MM.1S (cell line): ENCODE measurements around the gene LRFN2.

Experiments used
- DNase-seq: peaks from one replicate; pipeline ENCODE4 v3.0.0-alpha.2; 2015
- H2AFZ ChIP-seq: fragments of 300-600 bp; sonication (generic); 2 replicates; pipeline ENCODE4 v1.6.0; 2016; ENCODE audit warnings: antibody characterized with exemption, low read length
- H3F3A ChIP-seq: fragments of 300-600 bp; sonication (generic); 2 replicates; pipeline ENCODE4 v1.6.1; 2016; ENCODE audit warnings: mild to moderate bottlenecking, antibody characterized with exemption, low read length, moderate library complexity, mixed read lengths; ENCODE audit not compliant: insufficient read depth
- H3K27ac ChIP-seq: fragments of 300-600 bp; sonication (generic); 2 replicates; pipeline ENCODE4 v1.5.1; 2016; ENCODE audit warnings: mild to moderate bottlenecking, low read length
- H3K27me3 ChIP-seq: fragments of 300-600 bp; sonication (generic); replicated peaks from 2 replicates; pipeline ENCODE4 v1.6.0; 2016; ENCODE audit warnings: low read length; ENCODE audit not compliant: insufficient read depth
- H3K36me3 ChIP-seq: fragments of 300-600 bp; sonication (generic); replicated peaks from 2 replicates; pipeline ENCODE4 v1.6.1; 2016; ENCODE audit warnings: mild to moderate bottlenecking, low read length, mixed read lengths; ENCODE audit not compliant: insufficient read depth
- H3K4me1 ChIP-seq: fragments of 300-600 bp; sonication (generic); 2 replicates; pipeline ENCODE4 v1.6.1; 2016; ENCODE audit warnings: low read length, mixed read lengths
- H3K4me2 ChIP-seq: fragments of 300-600 bp; sonication (generic); 2 replicates; pipeline ENCODE4 v1.6.0; 2016; ENCODE audit warnings: low read depth, low read length
- H3K4me3 ChIP-seq: fragments of 300-600 bp; sonication (generic); 2 replicates; pipeline ENCODE4 v1.5.1; 2016; ENCODE audit warnings: low read length, mixed read lengths
- H3K79me2 ChIP-seq: fragments of 300-600 bp; sonication (generic); 2 replicates; pipeline ENCODE4 v1.6.1; 2016; ENCODE audit warnings: mixed run types, low read length, mixed read lengths
- H3K9ac ChIP-seq: fragments of 300-600 bp; sonication (generic); 2 replicates; pipeline ENCODE4 v1.6.1; 2016; ENCODE audit warnings: low read length, mixed read lengths
- H3K9me2 ChIP-seq: fragments of 300-600 bp; sonication (generic); replicated peaks from 2 replicates; pipeline ENCODE4 v1.6.1; 2016; ENCODE audit warnings: mild to moderate bottlenecking, low read length, mixed read lengths; ENCODE audit not compliant: insufficient read depth
- H3K9me3 ChIP-seq: fragments of 300-600 bp; sonication (generic); replicated peaks from 2 replicates; pipeline ENCODE4 v1.6.1; 2016; ENCODE audit warnings: mild to moderate bottlenecking, low read length, mixed read lengths; ENCODE audit not compliant: insufficient read depth
- H4K20me1 ChIP-seq: fragments of 300-600 bp; sonication (generic); 2 replicates; pipeline ENCODE4 v1.6.1; 2016; ENCODE audit warnings: mild to moderate bottlenecking, low read length, moderate library complexity, mixed read lengths; ENCODE audit not compliant: insufficient read depth
- CTCF ChIP-seq: fragments of 300-600 bp; sonication (generic); IDR thresholded peaks from 2 replicates; pipeline ENCODE4 v1.5.1; 2016; ENCODE audit warnings: antibody characterized with exemption, low read length, mixed read lengths
- EZH2 ChIP-seq: fragments of 300-600 bp; sonication (generic); optimal IDR thresholded peaks from 2 replicates; pipeline ENCODE3; 2017; ENCODE audit warnings: low read depth, mild to moderate bottlenecking, antibody characterized with exemption, low read length, mixed read lengths
- EZH2phosphoT487 ChIP-seq: fragments of 300-600 bp; sonication (generic); IDR thresholded peaks from 2 replicates; pipeline ENCODE4 v1.6.1; 2018; ENCODE audit warnings: antibody characterized with exemption, low read length

Gene LRFN2

GRCh38 chr6:40490508-40490907 lies 96.7 kb downstream of the LRFN2 start:
- Histone ChIP-seq H3K36me3 (no peaks in the 10 kb centered on the region), H3K9ac (no peak overlapping the region), H3K4me3 (no peak overlapping the region), H3K4me1 (no peaks in the 10 kb centered on the region), H3K4me2 (no peak overlapping the region), H3K9me3 (no peaks in the 10 kb centered on the region), H4K20me1 (no peaks in the 10 kb centered on the region), H3F3A (no peaks in the 10 kb centered on the region), H3K9me2 (no peaks in the 10 kb centered on the region), H3K27me3 (no peaks in the 10 kb centered on the region), H3K27ac (no peak overlapping the region), H2AFZ (no peak overlapping the region), H3K79me2 (no peaks in the 10 kb centered on the region)
- no peak for TF ChIP-seq CTCF
- TF ChIP-seq EZH2phosphoT487: no peak
- no peak for TF ChIP-seq EZH2
- no peak for DNase-seq

- H3K27me3 ChIP-seq: no peaks in the 10 kb centered on the region
- TF ChIP-seq EZH2 (no peak), CTCF (no peak), EZH2phosphoT487 (no peak)
Measured at GRCh38 chr6:40489798-40490197, 97.4 kb downstream of the LRFN2 start.

GRCh38 chr6:40486576-40486975 lies 100.6 kb downstream of the LRFN2 start:
- H3K4me3 ChIP-seq: no peak overlapping the region
- no peaks in the 10 kb centered on the region for H3K4me1 ChIP-seq
- H3K9ac ChIP-seq: no peak overlapping the region
- no peak overlapping the region for H3K27ac ChIP-seq
- H3K79me2 ChIP-seq: no peaks in the 10 kb centered on the region
- no peaks in the 10 kb centered on the region for H4K20me1 ChIP-seq
- no peaks in the 10 kb centered on the region for H3K9me3 ChIP-seq
- DNase-seq: no peak
- no peaks in the 10 kb centered on the region for H3K27me3 ChIP-seq
- H3K36me3 ChIP-seq: no peaks in the 10 kb centered on the region
- H3K4me2 ChIP-seq: no peak overlapping the region
- no peaks in the 10 kb centered on the region for H3F3A ChIP-seq
- H3K9me2 ChIP-seq: no peaks in the 10 kb centered on the region
- TF ChIP-seq EZH2 (no peak), CTCF (no peak), EZH2phosphoT487 (no peak)
- no peak overlapping the region for H2AFZ ChIP-seq

More at GRCh38 chr6:40489798-40490197, 97.4 kb downstream of the LRFN2 start:
- Histone ChIP-seq H3K4me1 (no peaks in the 10 kb centered on the region), H2AFZ (no peak overlapping the region), H3K9me2 (no peaks in the 10 kb centered on the region), H3K36me3 (no peaks in the 10 kb centered on the region), H3F3A (no peaks in the 10 kb centered on the region), H3K79me2 (no peaks in the 10 kb centered on the region), H3K4me3 (no peak overlapping the region), H3K9me3 (no peaks in the 10 kb centered on the region), H3K27ac (no peak overlapping the region), H4K20me1 (no peaks in the 10 kb centered on the region), H3K4me2 (no peak overlapping the region), H3K9ac (no peak overlapping the region)
- no peak for DNase-seq
